Measurements from ENCODE around the gene ACTR3.
A peak's percentile ranks its signal among the peaks of the same experiment; 100 is the strongest.

ACTR3 gene

GRCh38 chr2:113962692-113963480, 73.0 kb downstream of the ACTR3 start:
- DNase-seq: no peak

GRCh38 chr2:113963965-113964364, 74.1 kb downstream of the ACTR3 start:
- no peaks in the 10 kb centered on the region for H3K27me3 Mint-ChIP-seq (ENCODE audit: low read depth, poor library complexity)
- peaks cover 6% of the 10 kb centered on the region for H3K4me1 Mint-ChIP-seq
- H3K36me3 Mint-ChIP-seq (ENCODE audit: low read depth): no peaks in the 10 kb centered on the region
- H3K9me3 Mint-ChIP-seq: no peaks in the 10 kb centered on the region
- no peak for DNase-seq
- no peak overlapping the region for H3K4me3 Mint-ChIP-seq
- no peak overlapping the region for H3K27ac Mint-ChIP-seq
- TF ChIP-seq CTCF (IDR thresholded peaks at IDR 0.05): no peak

More at GRCh38 chr2:113962692-113963480, 73.0 kb downstream of the ACTR3 start:
- Mint-ChIP-seq H3K27me3 (ENCODE audit: low read depth, poor library complexity) (no peaks in the 10 kb centered on the region), H3K4me3 (no peak overlapping the region), H3K4me1 (peaks cover 6% of the 10 kb centered on the region), H3K27ac (no peak overlapping the region), H3K9me3 (no peaks in the 10 kb centered on the region), H3K36me3 (ENCODE audit: low read depth) (no peaks in the 10 kb centered on the region)
- TF ChIP-seq CTCF (IDR thresholded peaks at IDR 0.05): no peak

GRCh38 chr2:113964436-113964835, 74.5 kb downstream of the ACTR3 start:
- no peaks in the 10 kb centered on the region for H3K36me3 Mint-ChIP-seq (ENCODE audit: low read depth)
- no peak overlapping the region for H3K27ac Mint-ChIP-seq
- H3K9me3 Mint-ChIP-seq: no peaks in the 10 kb centered on the region
- TF ChIP-seq CTCF (IDR thresholded peaks at IDR 0.05): no peak
- no peak overlapping the region for H3K4me3 Mint-ChIP-seq
- peaks cover 6% of the 10 kb centered on the region for H3K4me1 Mint-ChIP-seq
- no peaks in the 10 kb centered on the region for H3K27me3 Mint-ChIP-seq (ENCODE audit: low read depth, poor library complexity)
- no peak for DNase-seq

GRCh38 chr2:113965228-113965627, 75.3 kb downstream of the ACTR3 start:
- Mint-ChIP-seq H3K27ac (no peak overlapping the region), H3K4me1 (peaks cover 6% of the 10 kb centered on the region), H3K36me3 (ENCODE audit: low read depth) (no peaks in the 10 kb centered on the region), H3K4me3 (no peak overlapping the region), H3K27me3 (ENCODE audit: low read depth, poor library complexity) (no peaks in the 10 kb centered on the region), H3K9me3 (no peaks in the 10 kb centered on the region)
- no peak for DNase-seq
- no peak for TF ChIP-seq CTCF (IDR thresholded peaks at IDR 0.05)

GRCh38 chr2:113965644-113966043, 75.8 kb downstream of the ACTR3 start:
- DNase-seq: peak; percentile 16

More at GRCh38 chr2:113965644-113966043, 75.8 kb downstream of the ACTR3 start:
- Mint-ChIP-seq H3K36me3 (ENCODE audit: low read depth) (no peaks in the 10 kb centered on the region), H3K4me3 (no peak overlapping the region), H3K9me3 (no peaks in the 10 kb centered on the region), H3K27me3 (ENCODE audit: low read depth, poor library complexity) (no peaks in the 10 kb centered on the region), H3K27ac (no peak overlapping the region), H3K4me1 (peaks cover 6% of the 10 kb centered on the region)
- TF ChIP-seq CTCF (IDR thresholded peaks at IDR 0.05): peak; percentile 58
